GM12878 (cell line): ENCODE data around the gene CXCL14.

Experiments used
- CBFB ChIP-seq: IDR thresholded peaks from 2 replicates; pipeline ENCODE4 v1.6.1; 2016; ENCODE audit warnings: antibody characterized with exemption, low read depth
- CBX3 ChIP-seq: fragments of 200-600 bp; sonication (generic); IDR thresholded peaks from 2 replicates; pipeline ENCODE4 v1.6.1; 2016; ENCODE audit warnings: low read depth, borderline replicate concordance
- CTCF ChIP-seq, 3 experiments: IDR thresholded peaks in 2 of 3; conservative IDR thresholded peaks in 1 of 3; 2 replicates each; pipeline ENCODE4 v1.5.1; 2011; ENCODE audit warnings: low read depth in 3 of 3, low read length in 3 of 3, mild to moderate bottlenecking in 3 of 3, control low read depth in 2 of 3, moderate library complexity in 2 of 3, inconsistent platforms in 1 of 3, mixed read lengths in 1 of 3; ENCODE audit not compliant: control insufficient read depth in 2 of 3, insufficient read depth in 1 of 3; ENCODE audit errors: extremely low read depth in 1 of 3
- EP300 ChIP-seq, 2 experiments: fragments of 150-350 bp in 1 of 2; IDR thresholded peaks; 2 replicates each; pipeline ENCODE4 v1.6.1; 2011 to 2012; ENCODE audit warnings: low read depth in 2 of 2, low read length in 2 of 2, borderline replicate concordance in 1 of 2, improper control_type of control experiment in 1 of 2, inconsistent platforms in 1 of 2; ENCODE audit not compliant: control insufficient read depth in 1 of 2
- PAX8 ChIP-seq: fragments of 450-650 bp; IDR thresholded peaks from 2 replicates; pipeline ENCODE4 v1.6.1; 2017; ENCODE audit warnings: mild to moderate bottlenecking, moderate library complexity
- PML ChIP-seq: IDR thresholded peaks from 2 replicates; pipeline ENCODE4 v1.6.1; 2012; ENCODE audit warnings: low read length, inconsistent platforms
- POLR2A ChIP-seq: IDR thresholded peaks from 2 replicates; pipeline ENCODE4 v1.6.1; 2011; ENCODE audit warnings: low read depth, mild to moderate bottlenecking, low read length
- POLR2AphosphoS5 ChIP-seq: IDR thresholded peaks from 2 replicates; pipeline ENCODE4 v1.6.1; 2011; ENCODE audit warnings: mild to moderate bottlenecking, low read length, inconsistent platforms
- USF2 ChIP-seq: IDR thresholded peaks from 2 replicates; pipeline ENCODE4 v1.6.1; 2011; ENCODE audit warnings: low read depth, low read length, improper control_type of control experiment, borderline replicate concordance

GRCh38 chr5:135577421-135577820 lies 1.4 kb downstream of the CXCL14 start:
- TF ChIP-seq CBX3, result no peak
- no peak for TF ChIP-seq CBFB
- TF ChIP-seq POLR2AphosphoS5, result no peak
- TF ChIP-seq EP300 (IDR thresholded peaks at IDR 0.05; ENCODE audit: borderline replicate concordance in 1 of 2, control insufficient read depth in 1 of 2, low read depth in 2 of 2, low read length in 2 of 2), result no peak
- no peak for TF ChIP-seq PAX8
- no peak for TF ChIP-seq CTCF (IDR thresholded peaks at IDR 0.05 in 2 of 3, conservative IDR thresholded peaks at IDR 0.05 in 1 of 3; ENCODE audit: control insufficient read depth in 2 of 3, extremely low read depth in 1 of 3, insufficient read depth in 1 of 3, low read depth in 3 of 3, low read length in 3 of 3)
- no peak for TF ChIP-seq USF2
- TF ChIP-seq POLR2A, result no peak
- TF ChIP-seq PML, result no peak
